Calu3 (cell line): ENCODE data around the gene TF. TPM values are rescaled to one million over a fixed set of nuclear protein-coding genes. Genes with fewer than 3 reads are reported as not detected.

Experiments
- BruUV-seq: library from RNA; stranded (reverse); fragments of 400-500 nt; replicated peaks from 2 replicates; lab custom pipeline; 2021; lab: Mats Ljungman, UMichigan
- CTCF ChIA-PET: fragments of 300-600 bp; sonication (Branson Sonifier 250); formaldehyde crosslinking; loops from one replicate; lab custom pipeline; 2022; ENCODE audit warnings: antibody characterized with exemption; lab: Charles Lee
- DNase-seq: peaks from one replicate; pipeline ENCODE4 v3.0.0; 2022
- H3K27ac Mint-ChIP-seq: one replicate; pipeline ENCODE4 v1.8.0; 2022; ENCODE audit warnings: mixed read lengths; ENCODE audit not compliant: unreplicated experiment
- H3K27me3 Mint-ChIP-seq: one replicate; pipeline ENCODE4 v1.8.0; 2022; ENCODE audit warnings: mixed read lengths; ENCODE audit not compliant: unreplicated experiment
- H3K36me3 Mint-ChIP-seq: one replicate; pipeline ENCODE4 v1.8.0; 2022; ENCODE audit warnings: mild to moderate bottlenecking, moderate library complexity, mixed read lengths; ENCODE audit not compliant: insufficient read depth, unreplicated experiment
- H3K4me1 Mint-ChIP-seq: one replicate; pipeline ENCODE4 v1.8.0; 2022; ENCODE audit warnings: mild to moderate bottlenecking, low read depth, mixed read lengths; ENCODE audit not compliant: unreplicated experiment
- H3K4me3 Mint-ChIP-seq: one replicate; pipeline ENCODE4 v1.8.0; 2022; ENCODE audit warnings: mild to moderate bottlenecking, low read depth, moderate library complexity, mixed read lengths; ENCODE audit not compliant: unreplicated experiment
- H3K9me3 Mint-ChIP-seq: one replicate; pipeline ENCODE4 v1.8.0; 2022; ENCODE audit warnings: low read depth, mixed read lengths; ENCODE audit not compliant: unreplicated experiment
- intact Hi-C: fragments of 100-400 bp; cut with micrococcal nuclease; formaldehyde crosslinking; loops from one replicate; pipeline ENCODE4 v1.10.0; 2022; ENCODE audit not compliant: unreplicated experiment
- total RNA-seq: library from RNA; stranded (reverse); gene quantifications from 2 replicates; pipeline ENCODE4 v1.2.3, GENCODE V29; 2022
- TF ChIP-seq, protein P1 (sequence below): fragments of 200-600 bp; IDR thresholded peaks from one replicate; pipeline ENCODE4 v1.8.0; 2022; ENCODE audit warnings: antibody characterized with exemption; ENCODE audit not compliant: unreplicated experiment

TF gene
- total RNA-seq, 1 experiment from 2014 or later = 1.1 TPM

DNA sequence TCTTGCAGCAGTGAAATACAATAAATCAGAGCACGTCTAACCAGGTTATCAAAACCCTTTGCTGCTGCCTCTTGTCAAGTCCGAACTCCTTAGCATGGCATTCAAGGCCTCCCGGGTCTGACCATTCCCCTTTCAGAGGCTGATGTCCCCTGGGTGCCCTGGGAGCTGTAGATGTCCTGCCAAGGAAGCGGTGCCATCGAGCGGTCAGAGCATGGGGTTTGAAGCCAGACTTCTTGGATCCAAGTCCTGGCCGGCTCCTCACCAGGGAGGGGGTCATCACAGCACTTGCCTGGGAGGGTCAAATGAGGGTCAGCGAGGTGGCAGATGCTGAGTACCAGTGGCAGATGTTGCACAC, 496 bp downstream of the TF start:
- TF ChIP-seq, protein P1, sequence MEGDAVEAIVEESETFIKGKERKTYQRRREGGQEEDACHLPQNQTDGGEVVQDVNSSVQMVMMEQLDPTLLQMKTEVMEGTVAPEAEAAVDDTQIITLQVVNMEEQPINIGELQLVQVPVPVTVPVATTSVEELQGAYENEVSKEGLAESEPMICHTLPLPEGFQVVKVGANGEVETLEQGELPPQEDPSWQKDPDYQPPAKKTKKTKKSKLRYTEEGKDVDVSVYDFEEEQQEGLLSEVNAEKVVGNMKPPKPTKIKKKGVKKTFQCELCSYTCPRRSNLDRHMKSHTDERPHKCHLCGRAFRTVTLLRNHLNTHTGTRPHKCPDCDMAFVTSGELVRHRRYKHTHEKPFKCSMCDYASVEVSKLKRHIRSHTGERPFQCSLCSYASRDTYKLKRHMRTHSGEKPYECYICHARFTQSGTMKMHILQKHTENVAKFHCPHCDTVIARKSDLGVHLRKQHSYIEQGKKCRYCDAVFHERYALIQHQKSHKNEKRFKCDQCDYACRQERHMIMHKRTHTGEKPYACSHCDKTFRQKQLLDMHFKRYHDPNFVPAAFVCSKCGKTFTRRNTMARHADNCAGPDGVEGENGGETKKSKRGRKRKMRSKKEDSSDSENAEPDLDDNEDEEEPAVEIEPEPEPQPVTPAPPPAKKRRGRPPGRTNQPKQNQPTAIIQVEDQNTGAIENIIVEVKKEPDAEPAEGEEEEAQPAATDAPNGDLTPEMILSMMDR = no peak
- no peaks in the 10 kb centered on the region for H3K9me3 Mint-ChIP-seq
- H3K4me3 Mint-ChIP-seq = peak overlapping the region; percentile 53
- H3K36me3 Mint-ChIP-seq = no peaks in the 10 kb centered on the region
- DNase-seq = no peak
- intact Hi-C loops = no loop called here
- H3K27ac Mint-ChIP-seq = no peak overlapping the region
- peaks cover 81% of the 10 kb centered on the region for H3K27me3 Mint-ChIP-seq
- peaks cover 9% of the 10 kb centered on the region for H3K4me1 Mint-ChIP-seq
- CTCF ChIA-PET = interaction anchor here (0.9 kb wide), 1 partner anchor 12 kb away, joined by 3 read pairs; no protein-coding TSS in a partner anchor
- BruUV-seq = no TSS peak

DNA sequence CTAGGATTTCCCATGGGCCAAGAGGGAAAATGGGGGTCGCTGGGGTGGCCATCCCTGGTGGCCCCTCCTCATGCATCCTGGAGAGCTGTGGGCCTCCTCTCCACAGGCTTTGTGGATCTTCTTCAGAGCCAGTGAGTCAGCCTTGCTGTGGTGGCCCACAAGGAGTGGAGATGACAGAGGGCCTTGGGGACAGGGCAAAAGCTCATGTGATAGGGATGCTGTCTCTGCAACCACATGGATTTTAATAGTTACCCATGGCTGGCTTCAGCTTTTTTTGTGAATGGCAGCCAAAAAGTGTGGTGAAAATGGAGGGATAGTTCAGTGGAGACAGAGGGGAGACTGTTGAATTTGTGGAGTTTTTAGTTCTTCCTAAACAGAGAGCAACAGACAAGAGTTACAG, 1.2 kb downstream of the TF start:
- Mint-ChIP-seq H3K27ac (no peak overlapping the region), H3K27me3 (peaks cover 81% of the 10 kb centered on the region), H3K4me3 (no peak overlapping the region), H3K4me1 (peaks cover 3% of the 10 kb centered on the region), H3K36me3 (no peaks in the 10 kb centered on the region), H3K9me3 (no peaks in the 10 kb centered on the region)
- DNase-seq = no peak
- CTCF ChIA-PET = interaction anchor here (0.9 kb wide), 1 partner anchor 11 kb away, joined by 3 read pairs; no protein-coding TSS in a partner anchor
- TF ChIP-seq, protein P1 = no peak
- intact Hi-C loops = no loop called here
- no TSS peak for BruUV-seq

DNA sequence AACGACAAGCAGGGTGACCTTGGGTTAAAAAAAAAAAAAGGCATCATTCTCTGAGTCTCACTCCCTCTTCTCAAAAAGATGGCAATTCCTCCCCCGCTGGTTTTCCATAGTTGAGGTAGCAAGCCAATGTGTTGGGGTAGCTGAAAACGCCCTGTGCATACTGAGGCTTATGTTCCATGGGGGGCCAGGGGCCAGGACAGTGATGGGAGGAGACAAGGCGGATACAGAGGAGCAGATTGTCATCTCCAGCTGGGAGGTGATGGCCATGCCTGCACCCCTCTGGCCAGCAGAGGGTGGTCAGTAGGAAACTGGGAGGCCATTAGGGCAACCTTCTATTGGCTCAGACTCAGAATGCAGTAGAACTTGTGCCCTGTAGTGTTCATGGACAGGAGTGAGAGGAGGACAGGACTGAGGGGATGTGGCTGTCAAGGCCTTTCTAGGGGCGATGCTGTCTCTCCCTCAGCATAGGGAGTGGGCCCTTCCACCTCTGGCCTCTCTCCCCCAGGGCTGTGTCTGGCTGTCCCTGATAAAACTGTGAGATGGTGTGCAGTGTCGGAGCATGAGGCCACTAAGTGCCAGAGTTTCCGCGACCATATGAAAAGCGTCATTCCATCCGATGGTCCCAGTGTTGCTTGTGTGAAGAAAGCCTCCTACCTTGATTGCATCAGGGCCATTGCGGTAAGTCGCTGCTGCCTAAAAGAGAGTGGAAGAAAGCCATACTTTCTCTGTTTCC, 1.9 kb downstream of the TF start:
- Mint-ChIP-seq H3K36me3 (no peaks in the 10 kb centered on the region), H3K4me1 (no peaks in the 10 kb centered on the region), H3K27ac (no peak overlapping the region), H3K27me3 (peaks cover 81% of the 10 kb centered on the region), H3K9me3 (no peaks in the 10 kb centered on the region), H3K4me3 (no peak overlapping the region)
- CTCF ChIA-PET = no interaction called here
- TF ChIP-seq, protein P1 = no peak
- intact Hi-C loops = no loop called here
- BruUV-seq = no TSS peak
- no peak for DNase-seq

DNA sequence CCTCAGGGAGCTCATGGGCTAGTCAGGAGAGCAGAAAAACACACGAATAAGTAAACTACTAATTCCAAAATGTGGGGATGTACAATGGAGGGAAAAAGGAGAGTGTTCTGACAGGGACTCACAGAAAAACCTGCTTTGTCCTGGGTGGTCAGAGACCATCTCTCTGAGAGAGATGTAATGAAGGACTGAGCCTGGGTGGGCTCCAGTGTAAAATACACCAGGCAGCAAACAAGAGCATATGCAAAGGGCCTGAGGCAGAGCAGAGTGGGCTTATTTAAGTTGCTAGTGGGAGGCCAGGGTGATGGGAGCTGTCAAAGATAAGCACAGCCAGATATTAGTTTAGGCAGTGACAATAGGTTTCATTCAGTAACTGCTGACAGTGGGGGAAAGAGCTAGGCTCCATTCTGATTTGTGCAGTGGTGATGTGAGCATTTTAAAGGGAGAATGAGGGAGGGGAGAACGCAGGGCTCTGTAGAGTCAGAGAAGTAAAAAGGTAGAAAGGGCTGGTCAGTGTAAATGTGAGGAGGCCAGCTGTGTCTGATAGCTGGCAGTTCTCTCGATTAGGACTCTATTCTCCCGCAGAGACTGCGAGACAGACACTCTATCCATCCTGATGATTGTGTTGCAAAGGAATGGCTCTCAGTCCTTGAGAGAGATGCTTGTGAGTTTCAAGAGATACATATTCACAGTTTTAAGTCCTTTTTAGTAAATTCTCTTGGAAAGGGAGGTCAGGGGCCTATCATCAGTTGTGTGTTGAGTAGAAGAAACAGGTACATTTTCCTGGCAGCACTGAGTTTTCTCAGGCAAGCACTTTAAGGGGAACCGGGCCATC, 3.5 kb downstream of the TF start:
- TF ChIP-seq, protein P1 = no peak
- no peaks in the 10 kb centered on the region for H3K36me3 Mint-ChIP-seq
- no peaks in the 10 kb centered on the region for H3K4me1 Mint-ChIP-seq
- CTCF ChIA-PET = interaction anchor here (0.6 kb wide), 1 partner anchor 831 kb away, joined by 5 read pairs; no protein-coding TSS in a partner anchor
- DNase-seq = no peak
- BruUV-seq = no TSS peak
- H3K4me3 Mint-ChIP-seq = no peak overlapping the region
- no peak overlapping the region for H3K27ac Mint-ChIP-seq
- H3K9me3 Mint-ChIP-seq = no peaks in the 10 kb centered on the region
- intact Hi-C loops = no loop called here
- H3K27me3 Mint-ChIP-seq = peaks cover 71% of the 10 kb centered on the region
